ENCODE data around the gene PARD3.

- TF ChIP-seq EP300 (conservative IDR thresholded peaks at IDR 0.05; ENCODE audit: poor library complexity, severe bottlenecking) = no peak
- no peak for TF ChIP-seq EZH2 (IDR thresholded peaks at IDR 0.05; ENCODE audit: borderline replicate concordance, insufficient read depth, low read length, poor library complexity, severe bottlenecking)
- TF ChIP-seq RAD21 (conservative IDR thresholded peaks at IDR 0.05) = no peak
- no peak for TF ChIP-seq MXI1 (conservative IDR thresholded peaks at IDR 0.05; ENCODE audit: poor library complexity, severe bottlenecking)
- no peak for TF ChIP-seq CTCF (IDR thresholded peaks at IDR 0.05; ENCODE audit: poor library complexity, severe bottlenecking)
These were observed 323.0 kb downstream of the PARD3 start for GRCh38 chr10:34492081-34492480.
